SK-N-SH (cell line): ENCODE results near the gene PCIF1.
A peak's percentile ranks its signal among the peaks of the same experiment; 100 is the strongest.

Experiments used
- EZH2phosphoT487 ChIP-seq: fragments of 200-600 bp; sonication (generic); IDR thresholded peaks from 2 replicates; pipeline ENCODE4 v1.6.1; 2017; ENCODE audit warnings: low read depth, mixed run types, mild to moderate bottlenecking, antibody characterized with exemption, moderate library complexity, borderline replicate concordance
- GABPA ChIP-seq: IDR thresholded peaks from 2 replicates; pipeline ENCODE4 v1.4.0; 2012; ENCODE audit warnings: low read depth, mild to moderate bottlenecking
- JUND ChIP-seq: IDR thresholded peaks from 2 replicates; pipeline ENCODE4 v1.4.0; 2012
- MEF2A ChIP-seq: IDR thresholded peaks from 2 replicates; pipeline ENCODE4 v1.4.0; 2012; ENCODE audit warnings: low read depth, borderline replicate concordance
- POLR2AphosphoS5 ChIP-seq: IDR thresholded peaks from 2 replicates; pipeline ENCODE4 v1.6.1; 2012; ENCODE audit warnings: low read depth, low read length
- RAD21 ChIP-seq: IDR thresholded peaks from 2 replicates; pipeline ENCODE4 v1.6.1; 2012; ENCODE audit warnings: mild to moderate bottlenecking, low read length
- RCOR1 ChIP-seq: fragments of 150-350 bp; IDR thresholded peaks from 2 replicates; pipeline ENCODE4 v1.6.1; 2017; ENCODE audit warnings: antibody characterized with exemption, low read length
- RFX5 ChIP-seq: IDR thresholded peaks from 2 replicates; pipeline ENCODE4 v1.6.1; 2012; ENCODE audit warnings: mild to moderate bottlenecking, improper control_type of control experiment, low read length
- RXRA ChIP-seq: IDR thresholded peaks from 2 replicates; pipeline ENCODE4 v1.4.0; 2012; ENCODE audit warnings: low read depth, mild to moderate bottlenecking, borderline replicate concordance
- SIN3A ChIP-seq: IDR thresholded peaks from 2 replicates; pipeline ENCODE4 v1.6.1; 2012; ENCODE audit warnings: low read depth, mild to moderate bottlenecking, low read length, moderate library complexity, borderline replicate concordance
- TAF1 ChIP-seq: IDR thresholded peaks from 2 replicates; pipeline ENCODE4 v1.6.1; 2012; ENCODE audit warnings: low read depth, mild to moderate bottlenecking, low read length, moderate library complexity, borderline replicate concordance
- YY1 ChIP-seq: IDR thresholded peaks from 2 replicates; pipeline ENCODE4 v1.4.0; 2012; ENCODE audit warnings: low read depth, mild to moderate bottlenecking
- TF ChIP-seq, protein P1 (sequence below): fragments of 200-600 bp; sonication (generic); IDR thresholded peaks from 2 replicates; pipeline ENCODE4 v1.6.1; 2017; ENCODE audit warnings: antibody characterized with exemption, mild to moderate bottlenecking, moderate library complexity

GRCh38 chr20:45969712-45970634 lies 35.5 kb downstream of the PCIF1 start:
- TF ChIP-seq, protein P1, sequence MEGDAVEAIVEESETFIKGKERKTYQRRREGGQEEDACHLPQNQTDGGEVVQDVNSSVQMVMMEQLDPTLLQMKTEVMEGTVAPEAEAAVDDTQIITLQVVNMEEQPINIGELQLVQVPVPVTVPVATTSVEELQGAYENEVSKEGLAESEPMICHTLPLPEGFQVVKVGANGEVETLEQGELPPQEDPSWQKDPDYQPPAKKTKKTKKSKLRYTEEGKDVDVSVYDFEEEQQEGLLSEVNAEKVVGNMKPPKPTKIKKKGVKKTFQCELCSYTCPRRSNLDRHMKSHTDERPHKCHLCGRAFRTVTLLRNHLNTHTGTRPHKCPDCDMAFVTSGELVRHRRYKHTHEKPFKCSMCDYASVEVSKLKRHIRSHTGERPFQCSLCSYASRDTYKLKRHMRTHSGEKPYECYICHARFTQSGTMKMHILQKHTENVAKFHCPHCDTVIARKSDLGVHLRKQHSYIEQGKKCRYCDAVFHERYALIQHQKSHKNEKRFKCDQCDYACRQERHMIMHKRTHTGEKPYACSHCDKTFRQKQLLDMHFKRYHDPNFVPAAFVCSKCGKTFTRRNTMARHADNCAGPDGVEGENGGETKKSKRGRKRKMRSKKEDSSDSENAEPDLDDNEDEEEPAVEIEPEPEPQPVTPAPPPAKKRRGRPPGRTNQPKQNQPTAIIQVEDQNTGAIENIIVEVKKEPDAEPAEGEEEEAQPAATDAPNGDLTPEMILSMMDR: peak; percentile 71
- TF ChIP-seq JUND (no peak), EZH2phosphoT487 (no peak), POLR2AphosphoS5 (no peak), RCOR1 (no peak), YY1 (no peak), SIN3A (no peak), GABPA (no peak), RFX5 (no peak), RXRA (no peak), RAD21 (peak; percentile 55), MEF2A (no peak), TAF1 (no peak)
